ENCODE measurements around the gene OGFR. TPM values are rescaled to one million over a fixed set of nuclear protein-coding genes. Genes with fewer than 3 reads are reported as not detected.

Gene OGFR
- total RNA-seq, 2 donors from 2014 or later = 60.2 to 76.9 TPM

DNA sequence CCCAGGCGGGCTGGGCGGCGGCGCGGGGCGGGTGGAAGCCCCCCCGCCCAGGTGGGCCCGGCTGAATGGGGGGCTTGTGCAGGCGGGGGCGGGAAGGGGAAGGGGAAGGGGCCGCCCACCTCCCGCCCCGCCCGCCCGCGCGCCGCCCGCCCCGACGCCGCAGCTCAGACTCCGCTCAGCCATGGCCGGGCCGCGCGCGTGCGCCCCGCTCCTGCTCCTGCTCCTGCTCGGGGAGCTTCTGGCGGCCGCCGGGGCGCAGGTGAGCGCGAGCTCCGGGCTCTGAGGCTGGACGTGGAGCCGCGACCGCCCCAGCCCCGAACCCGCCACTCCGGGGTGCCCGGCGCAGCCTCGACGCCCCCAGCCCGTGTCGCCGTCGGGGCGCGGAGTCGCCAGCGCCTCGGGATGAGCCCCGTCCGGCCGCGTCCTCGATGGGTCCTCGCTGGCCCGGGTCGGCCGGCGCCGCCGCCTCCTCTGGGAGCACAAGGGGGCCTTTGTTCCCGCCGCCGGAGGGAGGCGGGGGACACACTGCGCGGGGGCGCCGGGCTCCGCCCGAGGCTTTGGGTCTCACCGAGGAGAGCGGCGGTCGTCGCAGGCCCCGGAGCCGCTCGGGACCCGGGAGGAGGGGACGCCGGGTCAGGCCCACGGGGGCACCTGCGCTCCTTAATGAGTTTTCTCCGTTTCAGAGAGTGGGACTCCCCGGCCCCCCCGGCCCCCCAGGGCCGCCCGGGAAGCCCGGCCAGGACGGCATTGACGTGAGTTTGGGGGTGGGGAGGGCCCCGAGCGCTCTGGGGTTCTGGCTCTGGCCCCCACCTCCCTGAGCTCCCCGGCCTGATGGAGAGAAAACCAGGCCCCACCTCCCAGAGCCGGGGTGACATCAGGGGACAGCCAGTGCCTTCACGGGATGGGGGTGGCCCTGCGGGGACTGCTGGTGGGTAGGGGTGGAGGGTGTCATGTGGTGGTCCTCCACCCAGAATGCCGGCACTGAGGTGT, 12.5 kb downstream of the OGFR start, which contains the start of gene COL9A3:
COL9A3 (plus strand) TSS at position 167 of the 990 bp plus-strand sequence; CDS start at position 182, 15 bp downstream.
- peaks cover 12% of the 10 kb centered on the region for H3K27me3 ChIP-seq (replicated peaks; ENCODE audit: insufficient read depth)
- TF ChIP-seq POLR2AphosphoS5 (IDR thresholded peaks at IDR 0.05) (no peak), POLR2A (IDR thresholded peaks at IDR 0.05) (no peak)
- TF ChIP-seq, protein P1, sequence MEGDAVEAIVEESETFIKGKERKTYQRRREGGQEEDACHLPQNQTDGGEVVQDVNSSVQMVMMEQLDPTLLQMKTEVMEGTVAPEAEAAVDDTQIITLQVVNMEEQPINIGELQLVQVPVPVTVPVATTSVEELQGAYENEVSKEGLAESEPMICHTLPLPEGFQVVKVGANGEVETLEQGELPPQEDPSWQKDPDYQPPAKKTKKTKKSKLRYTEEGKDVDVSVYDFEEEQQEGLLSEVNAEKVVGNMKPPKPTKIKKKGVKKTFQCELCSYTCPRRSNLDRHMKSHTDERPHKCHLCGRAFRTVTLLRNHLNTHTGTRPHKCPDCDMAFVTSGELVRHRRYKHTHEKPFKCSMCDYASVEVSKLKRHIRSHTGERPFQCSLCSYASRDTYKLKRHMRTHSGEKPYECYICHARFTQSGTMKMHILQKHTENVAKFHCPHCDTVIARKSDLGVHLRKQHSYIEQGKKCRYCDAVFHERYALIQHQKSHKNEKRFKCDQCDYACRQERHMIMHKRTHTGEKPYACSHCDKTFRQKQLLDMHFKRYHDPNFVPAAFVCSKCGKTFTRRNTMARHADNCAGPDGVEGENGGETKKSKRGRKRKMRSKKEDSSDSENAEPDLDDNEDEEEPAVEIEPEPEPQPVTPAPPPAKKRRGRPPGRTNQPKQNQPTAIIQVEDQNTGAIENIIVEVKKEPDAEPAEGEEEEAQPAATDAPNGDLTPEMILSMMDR (IDR thresholded peaks at IDR 0.05) = no peak
- intact Hi-C loops (cut with DNase I) = no loop called here
- H3K4me1 ChIP-seq (replicated peaks) = peaks cover 6% of the 10 kb centered on the region
- H3K9me3 ChIP-seq = no peaks in the 10 kb centered on the region
- peak within 1 kb of the TSS; percentile 17 to 22 for H3K4me3 ChIP-seq
- 16% methylated on average over 47 of the region's 108 CpGs for WGBS
- no peak within 1 kb of the TSS for H3K27ac ChIP-seq
- no peak for DNase-seq (ENCODE audit: low spot score)
- peaks cover 0 to 1% of the 10 kb centered on the region in 2 donors for H3K36me3 ChIP-seq

DNA sequence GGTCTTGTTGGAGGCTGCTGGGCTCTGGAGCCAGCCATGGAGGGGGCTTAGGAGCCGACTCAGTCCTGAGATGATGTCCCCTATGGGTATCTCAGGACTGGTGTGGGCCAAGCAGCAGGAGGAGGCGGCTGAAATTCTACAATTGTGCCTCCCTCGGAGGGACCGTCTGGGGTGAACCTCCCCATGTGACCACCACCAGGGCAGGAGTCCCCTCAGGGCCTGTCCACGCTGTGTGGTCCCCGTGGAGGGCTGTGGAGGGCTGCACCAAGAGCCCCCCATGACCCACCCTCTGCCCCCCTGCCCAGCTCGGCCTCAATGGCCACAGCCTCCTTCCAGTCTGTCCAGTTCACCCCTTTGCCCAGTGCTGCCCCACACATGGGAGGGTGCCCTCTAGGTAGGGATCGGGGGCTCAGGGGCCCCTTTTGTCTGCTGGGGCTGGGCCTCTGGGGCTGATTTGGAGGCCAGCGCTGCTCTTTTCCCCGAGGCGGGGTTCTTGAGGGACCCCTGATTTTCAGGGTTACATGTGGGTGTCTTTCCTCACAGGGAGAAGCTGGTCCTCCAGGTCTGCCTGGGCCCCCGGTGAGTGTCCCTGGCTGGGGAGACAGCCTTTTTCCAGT, 13.4 kb downstream of the OGFR start:
- H3K36me3 ChIP-seq = no peaks in the 10 kb centered on the region
- no peak for TF ChIP-seq POLR2A (IDR thresholded peaks at IDR 0.05)
- TF ChIP-seq, protein P1 (IDR thresholded peaks at IDR 0.05) = no peak
- TF ChIP-seq POLR2AphosphoS5 (IDR thresholded peaks at IDR 0.05) = no peak
- no peaks in the 10 kb centered on the region for H3K9me3 ChIP-seq
- H3K27ac ChIP-seq = no peak overlapping the region
- WGBS = 67% methylated on average over 12 of the region's 12 CpGs
- intact Hi-C loops (cut with DNase I) = no loop called here
- no peak for DNase-seq (ENCODE audit: low spot score)
- no peak overlapping the region for H3K4me3 ChIP-seq
- peaks cover 12% of the 10 kb centered on the region for H3K27me3 ChIP-seq (replicated peaks; ENCODE audit: insufficient read depth)
- H3K4me1 ChIP-seq (replicated peaks) = peaks cover 6% of the 10 kb centered on the region

DNA sequence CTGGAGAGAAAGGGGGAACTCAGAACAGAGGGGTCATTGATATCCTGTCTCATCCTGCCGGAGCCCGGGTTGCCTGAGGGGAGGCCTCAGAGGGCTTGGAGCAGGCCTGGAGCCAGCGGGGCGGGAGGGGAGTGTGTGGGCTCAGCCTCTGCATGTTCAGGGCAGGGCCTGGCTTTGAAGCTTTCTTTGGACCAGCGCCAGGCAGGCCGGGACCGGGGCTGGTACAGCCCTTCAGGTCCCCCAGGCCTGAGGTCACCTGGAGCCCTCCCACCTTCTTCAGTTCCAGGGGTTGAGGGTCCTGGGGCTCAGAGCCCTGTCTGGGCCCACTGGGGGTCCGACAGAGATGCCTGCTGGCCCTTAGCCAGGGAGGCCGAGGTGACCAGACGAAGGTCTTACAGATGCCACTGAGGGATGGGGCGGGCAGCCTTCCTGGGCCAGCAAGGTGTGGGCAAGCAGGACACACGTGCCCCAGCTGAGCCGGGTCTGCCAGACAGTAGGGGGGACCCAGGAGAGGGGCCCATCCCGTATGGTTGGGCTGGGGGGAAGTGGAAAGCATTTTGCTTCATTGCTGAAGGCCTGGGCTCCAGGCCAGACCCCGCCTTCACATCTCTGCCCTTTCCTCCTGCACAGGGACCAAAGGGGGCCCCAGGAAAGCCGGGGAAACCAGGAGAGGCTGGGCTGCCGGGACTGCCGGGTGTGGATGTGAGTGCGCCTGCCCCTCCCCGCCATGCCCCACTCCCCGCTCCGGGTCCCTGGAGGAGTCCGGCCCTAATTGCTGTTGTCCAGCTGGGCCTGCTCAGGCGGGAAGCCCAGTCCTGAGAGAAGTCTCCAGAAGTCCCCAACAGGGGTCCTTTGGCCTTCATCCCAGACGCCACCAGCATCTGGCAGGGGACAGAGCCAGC, 14.2 kb downstream of the OGFR start:
- no peaks in the 10 kb centered on the region for H3K9me3 ChIP-seq
- no peak for DNase-seq (ENCODE audit: low spot score)
- TF ChIP-seq, protein P1 (IDR thresholded peaks at IDR 0.05) = no peak
- TF ChIP-seq POLR2A (IDR thresholded peaks at IDR 0.05) (no peak), POLR2AphosphoS5 (IDR thresholded peaks at IDR 0.05) (no peak)
- intact Hi-C loops (cut with DNase I) = no loop called here
- 20% methylated on average over 24 of the region's 25 CpGs for WGBS
- peaks cover 6% of the 10 kb centered on the region for H3K4me1 ChIP-seq (replicated peaks)
- no peak overlapping the region for H3K4me3 ChIP-seq
- no peak overlapping the region for H3K27ac ChIP-seq
- peaks cover 12% of the 10 kb centered on the region for H3K27me3 ChIP-seq (replicated peaks; ENCODE audit: insufficient read depth)
- H3K36me3 ChIP-seq = no peaks in the 10 kb centered on the region

DNA sequence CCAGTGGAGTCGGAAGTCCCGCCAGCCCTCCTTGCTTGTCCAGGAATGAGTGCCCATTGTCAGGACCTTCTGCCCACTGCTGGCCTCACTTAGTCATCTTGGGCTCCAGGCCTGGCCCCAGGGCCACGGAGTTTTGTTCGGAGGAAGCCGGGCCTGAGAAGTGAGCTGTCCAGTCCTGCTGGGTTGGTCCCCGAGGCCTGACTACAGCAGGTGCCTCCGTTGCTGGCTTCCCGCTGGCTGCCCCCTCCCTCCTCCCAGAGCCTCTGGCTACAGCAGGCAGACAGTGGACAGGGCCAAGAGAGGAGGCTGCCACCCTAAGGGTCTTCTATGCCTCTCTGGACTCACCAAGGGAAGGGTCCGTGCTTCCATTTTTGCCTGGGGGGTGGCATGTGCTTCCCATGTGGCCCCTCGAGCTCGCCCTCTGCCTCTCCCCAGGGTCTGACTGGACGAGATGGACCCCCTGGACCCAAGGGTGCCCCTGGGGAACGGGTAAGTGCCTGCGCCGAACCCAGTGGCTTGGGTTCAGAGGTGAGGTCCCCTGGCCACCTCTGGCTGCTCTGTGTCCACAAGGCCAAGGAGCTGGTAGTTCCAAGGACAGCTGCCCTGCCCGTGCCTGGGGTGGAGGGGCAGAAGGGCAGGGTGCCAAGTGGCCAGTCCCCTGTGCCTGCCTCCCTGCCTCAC, 15.0 kb downstream of the OGFR start:
- TF ChIP-seq, protein P1 (IDR thresholded peaks at IDR 0.05) = no peak
- TF ChIP-seq POLR2A (IDR thresholded peaks at IDR 0.05) = no peak
- TF ChIP-seq POLR2AphosphoS5 (IDR thresholded peaks at IDR 0.05) = no peak
- Histone ChIP-seq H3K4me3 (no peak overlapping the region), H3K9me3 (no peaks in the 10 kb centered on the region), H3K4me1 (replicated peaks) (peaks cover 6% of the 10 kb centered on the region), H3K36me3 (no peaks in the 10 kb centered on the region), H3K27ac (no peak overlapping the region), H3K27me3 (replicated peaks; ENCODE audit: insufficient read depth) (peaks cover 12% of the 10 kb centered on the region)
- 54% methylated on average over 16 of the region's 16 CpGs for WGBS
- intact Hi-C loops (cut with DNase I) = no loop called here
- no peak for DNase-seq (ENCODE audit: low spot score)

Measured in prostate gland (tissue), 2 donors.